H1 (cell line): Measurements from ENCODE around the gene ATF7.

Source experiments
- CEBPB ChIP-seq: IDR thresholded peaks from 2 replicates; pipeline ENCODE4 v1.6.1; 2012; ENCODE audit warnings: low read depth, low read length
- EP300 ChIP-seq, 2 experiments: IDR thresholded peaks; 1 replicate in 1 of 2; 2 replicates in 1 of 2; pipeline ENCODE4 v1.6.1; 2011 to 2012; ENCODE audit warnings: low read depth in 2 of 2, low read length in 2 of 2, mild to moderate bottlenecking in 2 of 2, borderline replicate concordance in 1 of 2, inconsistent platforms in 1 of 2, moderate library complexity in 1 of 2
- EZH2 ChIP-seq: fragments of 200-600 bp; sonication (generic); IDR thresholded peaks from 2 replicates; pipeline ENCODE4 v1.7.1; 2012; ENCODE audit warnings: low read depth, mild to moderate bottlenecking, moderate library complexity, low read length, inconsistent platforms; ENCODE audit not compliant: severe bottlenecking
- HDAC2 ChIP-seq, 2 experiments: fragments of 300-600 bp in 1 of 2; sonication (generic) in 1 of 2; IDR thresholded peaks; 2 replicates each; pipeline ENCODE4 v1.6.1; 2011 to 2012; ENCODE audit warnings: low read depth in 2 of 2, low read length in 2 of 2, mild to moderate bottlenecking in 2 of 2, moderate library complexity in 2 of 2, borderline replicate concordance in 1 of 2, inconsistent platforms in 1 of 2
- KDM1A ChIP-seq: fragments of 200-600, 300-600 bp; sonication (generic); IDR thresholded peaks from 2 replicates; pipeline ENCODE4 v1.7.1; 2016; ENCODE audit warnings: mild to moderate bottlenecking, low read length, borderline replicate concordance
- NRF1 ChIP-seq: IDR thresholded peaks from 2 replicates; pipeline ENCODE4 v1.6.1; 2011; ENCODE audit warnings: mild to moderate bottlenecking, low read depth, low read length, improper control_type of control experiment
- TF ChIP-seq, protein P1 (sequence below), 3 experiments: IDR thresholded peaks; 1 replicate in 2 of 3; 2 replicates in 1 of 3; pipeline versions ENCODE4 v1.5.1 to v1.6.1; 2011; ENCODE audit warnings: low read length in 3 of 3, mild to moderate bottlenecking in 3 of 3, inconsistent platforms in 2 of 3, low read depth in 1 of 3, moderate library complexity in 1 of 3; ENCODE audit not compliant: insufficient read depth in 1 of 3; ENCODE audit errors: control extremely low read depth in 1 of 3

DNA sequence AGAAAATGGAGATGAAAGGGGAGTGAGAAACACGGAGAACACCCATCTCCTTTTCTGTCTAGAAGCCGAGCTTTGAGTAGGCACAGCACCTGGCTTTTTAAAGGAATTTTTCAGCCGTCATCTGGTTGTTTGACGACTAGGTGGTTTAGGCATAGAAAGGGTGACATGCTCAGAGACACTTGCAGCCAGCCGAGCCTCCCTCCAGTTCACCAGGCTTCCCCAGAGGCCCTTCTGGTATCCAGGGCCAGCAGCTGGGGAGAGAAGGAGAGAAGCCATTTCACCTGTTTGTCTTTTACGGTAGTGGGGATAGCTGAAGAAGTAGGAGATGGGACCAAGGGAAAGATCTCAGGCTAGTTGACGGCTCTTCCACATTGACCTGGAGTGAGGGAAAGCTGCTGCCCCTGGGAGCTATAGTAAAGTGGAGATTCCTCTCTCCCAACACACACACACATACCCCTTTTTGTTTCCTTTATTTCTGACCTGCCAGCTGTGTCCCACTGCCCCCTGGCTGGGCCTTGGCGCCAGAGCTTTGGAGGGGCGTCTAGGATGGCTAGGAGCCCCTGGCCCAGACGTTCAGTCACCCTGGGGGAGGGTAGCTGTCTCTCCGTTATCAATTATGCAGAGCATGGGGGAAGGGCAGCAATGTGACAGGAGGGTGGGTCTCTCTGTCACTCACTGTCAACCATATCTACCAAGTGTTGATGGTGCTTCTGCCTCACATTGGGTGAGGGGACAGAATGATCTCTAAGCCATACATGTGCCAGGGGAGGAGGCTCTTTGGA lies 132.4 kb downstream of the ATF7 start:
- no peak for TF ChIP-seq NRF1
- TF ChIP-seq EZH2 = no peak
- no peak for TF ChIP-seq EP300 (IDR thresholded peaks at IDR 0.05; ENCODE audit: borderline replicate concordance in 1 of 2, low read depth in 2 of 2, low read length in 2 of 2)
- TF ChIP-seq CEBPB = no peak
- TF ChIP-seq, protein P1, sequence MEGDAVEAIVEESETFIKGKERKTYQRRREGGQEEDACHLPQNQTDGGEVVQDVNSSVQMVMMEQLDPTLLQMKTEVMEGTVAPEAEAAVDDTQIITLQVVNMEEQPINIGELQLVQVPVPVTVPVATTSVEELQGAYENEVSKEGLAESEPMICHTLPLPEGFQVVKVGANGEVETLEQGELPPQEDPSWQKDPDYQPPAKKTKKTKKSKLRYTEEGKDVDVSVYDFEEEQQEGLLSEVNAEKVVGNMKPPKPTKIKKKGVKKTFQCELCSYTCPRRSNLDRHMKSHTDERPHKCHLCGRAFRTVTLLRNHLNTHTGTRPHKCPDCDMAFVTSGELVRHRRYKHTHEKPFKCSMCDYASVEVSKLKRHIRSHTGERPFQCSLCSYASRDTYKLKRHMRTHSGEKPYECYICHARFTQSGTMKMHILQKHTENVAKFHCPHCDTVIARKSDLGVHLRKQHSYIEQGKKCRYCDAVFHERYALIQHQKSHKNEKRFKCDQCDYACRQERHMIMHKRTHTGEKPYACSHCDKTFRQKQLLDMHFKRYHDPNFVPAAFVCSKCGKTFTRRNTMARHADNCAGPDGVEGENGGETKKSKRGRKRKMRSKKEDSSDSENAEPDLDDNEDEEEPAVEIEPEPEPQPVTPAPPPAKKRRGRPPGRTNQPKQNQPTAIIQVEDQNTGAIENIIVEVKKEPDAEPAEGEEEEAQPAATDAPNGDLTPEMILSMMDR (IDR thresholded peaks at IDR 0.05; ENCODE audit: control extremely low read depth in 1 of 3, insufficient read depth in 1 of 3, low read depth in 1 of 3, low read length in 3 of 3) = peak in 2 of 3 experiments; percentile 1 to 12; a peak in 1 of 4 replicates
- TF ChIP-seq HDAC2 (IDR thresholded peaks at IDR 0.05; ENCODE audit: borderline replicate concordance in 1 of 2, low read depth in 2 of 2, low read length in 2 of 2) = no peak
- TF ChIP-seq KDM1A = no peak
